Fibroblast of lung (primary cell): ENCODE results near the gene SORCS2. TPM values are rescaled to one million over a fixed set of nuclear protein-coding genes. Genes with fewer than 3 reads are reported as not detected.

ENCODE experiments used
- DNase-seq, 2 donors: peaks; one replicate each; pipeline versions ENCODE4 v3.0.0 to v3.0.0-alpha.2; 2010; ENCODE audit warnings: low read depth in 2 of 2
- H2AFZ ChIP-seq: 2 replicates; pipeline ENCODE4 v1.5.1; 2012; ENCODE audit warnings: low read length, control low read depth, inconsistent platforms
- H3K27ac ChIP-seq: 2 replicates; pipeline ENCODE4 v1.5.1; 2011; ENCODE audit warnings: low read length, control low read depth; ENCODE audit not compliant: insufficient read depth
- H3K27me3 ChIP-seq: 2 replicates; pipeline ENCODE4 v1.5.1; 2011; ENCODE audit warnings: mild to moderate bottlenecking, low read length; ENCODE audit not compliant: control insufficient read depth, insufficient read depth
- H3K36me3 ChIP-seq: 2 replicates; pipeline ENCODE4 v1.5.1; 2011; ENCODE audit warnings: low read length; ENCODE audit not compliant: control insufficient read depth, insufficient read depth
- H3K4me1 ChIP-seq: 2 replicates; pipeline ENCODE4 v1.5.1; 2011; ENCODE audit warnings: low read length; ENCODE audit not compliant: control insufficient read depth, insufficient read depth; ENCODE audit errors: extremely low read depth
- H3K4me2 ChIP-seq: 2 replicates; pipeline ENCODE4 v1.5.1; 2011; ENCODE audit warnings: low read length, control low read depth; ENCODE audit not compliant: insufficient read depth; ENCODE audit errors: extremely low read depth
- H3K4me3 ChIP-seq, 4 experiments: fragments of 200-600 bp in 1 of 4; sonication (generic) in 1 of 4; replicated peaks in 1 of 4; 2 replicates each; pipeline ENCODE4 v1.5.1; 2011 to 2016; ENCODE audit warnings: low read length in 4 of 4, low read depth in 3 of 4, mild to moderate bottlenecking in 3 of 4, control low read depth in 2 of 4, inconsistent platforms in 1 of 4, mixed read lengths in 1 of 4; ENCODE audit not compliant: insufficient read depth in 1 of 4; ENCODE audit errors: control extremely low read depth in 1 of 4
- H3K79me2 ChIP-seq: 2 replicates; pipeline ENCODE4 v1.5.1; 2012; ENCODE audit warnings: mild to moderate bottlenecking, low read length, inconsistent platforms; ENCODE audit not compliant: control insufficient read depth, insufficient read depth
- H3K9ac ChIP-seq: 2 replicates; pipeline ENCODE4 v1.5.1; 2011; ENCODE audit warnings: mild to moderate bottlenecking, low read length, control low read depth; ENCODE audit not compliant: insufficient read depth
- H3K9me3 ChIP-seq: 2 replicates; pipeline ENCODE4 v1.5.1; 2012; ENCODE audit warnings: low read depth, low read length; ENCODE audit not compliant: control insufficient read depth, insufficient read depth
- H4K20me1 ChIP-seq: 2 replicates; pipeline ENCODE4 v1.5.1; 2011; ENCODE audit warnings: low read length; ENCODE audit not compliant: control insufficient read depth, insufficient read depth; ENCODE audit errors: extremely low read depth
- CTCF ChIP-seq, 2 donors: IDR thresholded peaks in 1 of 2; conservative IDR thresholded peaks in 1 of 2; 1 replicate in 1 of 2; 2 replicates in 1 of 2; pipeline ENCODE4 v1.5.1; 2011 to 2012; ENCODE audit warnings: low read length in 2 of 2, control low read depth in 1 of 2, inconsistent platforms in 1 of 2, low read depth in 1 of 2, mild to moderate bottlenecking in 1 of 2
- EZH2 ChIP-seq: IDR thresholded peaks from 2 replicates; pipeline ENCODE4 v1.5.1; 2012; ENCODE audit warnings: low read length, control low read depth, mild to moderate bottlenecking; ENCODE audit errors: missing control alignments
- polyA plus RNA-seq, 2 donors: library from polyadenylated mRNA; depleted of rRNA in 1 of 2; stranded (reverse) in 1 of 2; unstranded in 1 of 2; fragments of >200 nt; gene quantifications; 2 replicates each; pipeline ENCODE4 v1.2.1, GENCODE V29; 2011 to 2012; ENCODE audit warnings: missing spikeins in 1 of 2
- total RNA-seq: library from RNA; depleted of rRNA; stranded (reverse); fragments of >200 nt; gene quantifications from 2 replicates; pipeline ENCODE4 v1.2.1, GENCODE V29; 2014

The SORCS2 gene
- total and polyA plus RNA-seq, 2 donors (not counting 1 experiment from before 2014, with no cell fraction given), result 0.17 to 0.41 TPM

- Histone ChIP-seq H4K20me1 (no peaks in the 10 kb centered on the region), H3K4me2 (no peak overlapping the region), H3K4me1 (no peaks in the 10 kb centered on the region), H3K4me3 (no peak overlapping the region), H3K9ac (no peak overlapping the region), H3K9me3 (no peaks in the 10 kb centered on the region), H2AFZ (no peak overlapping the region), H3K27me3 (no peaks in the 10 kb centered on the region), H3K36me3 (no peaks in the 10 kb centered on the region), H3K27ac (no peak overlapping the region), H3K79me2 (no peaks in the 10 kb centered on the region)
- TF ChIP-seq EZH2 (no peak), CTCF (conservative IDR thresholded peaks at IDR 0.05 in 1 of 2, IDR thresholded peaks at IDR 0.05 in 1 of 2; ENCODE audit: low read depth in 1 of 2, low read length in 2 of 2) (no peak)
- DNase-seq, result no peak
These were observed 546.2 kb downstream of the SORCS2 start for GRCh38 chr4:7738458-7739076.

DNA sequence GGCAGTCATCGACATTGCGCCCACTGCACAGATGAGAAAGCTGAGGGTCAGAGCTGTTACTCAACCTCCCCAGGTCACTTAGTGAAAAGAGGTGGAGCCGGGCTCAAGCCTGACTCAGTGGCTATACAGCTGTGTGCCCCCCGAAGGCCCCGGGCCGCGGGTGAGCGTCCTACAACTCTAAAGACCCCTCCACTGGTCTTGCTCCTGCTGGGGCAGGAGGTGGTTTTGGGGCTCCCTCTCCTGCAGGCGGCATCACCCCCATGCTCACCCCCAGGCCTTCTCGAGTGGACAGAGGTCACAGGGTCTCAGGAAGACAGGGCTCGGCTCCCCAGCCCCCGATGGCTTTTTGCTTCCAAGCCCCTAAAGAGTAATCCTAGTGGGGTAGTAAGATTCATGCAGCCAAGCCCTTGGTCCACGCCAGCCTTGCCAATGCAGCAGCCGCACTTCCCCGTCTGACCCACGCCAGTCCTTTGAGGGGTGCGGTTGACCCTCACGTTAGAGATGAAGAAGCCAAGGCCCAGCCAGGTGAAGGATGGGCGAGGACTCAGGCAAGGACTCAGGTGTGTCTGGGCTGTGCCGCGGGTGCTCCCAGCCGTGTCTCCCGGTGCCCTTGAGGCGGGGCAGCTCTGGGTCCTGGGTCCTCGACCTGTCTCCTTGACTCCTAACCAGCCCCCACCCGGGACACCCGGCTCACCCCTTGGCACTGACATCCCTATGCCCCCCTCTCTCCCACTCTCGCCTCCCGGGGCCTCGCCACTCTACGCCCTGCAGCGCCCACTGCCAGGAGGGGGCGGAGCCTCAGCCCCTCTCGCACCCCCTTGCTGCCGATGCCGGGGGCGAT is 547.0 kb downstream of the SORCS2 start:
- no peaks in the 10 kb centered on the region for H4K20me1 ChIP-seq

More for the DNA sequence above, 547.0 kb downstream of the SORCS2 start:
- Histone ChIP-seq H3K4me1 (no peaks in the 10 kb centered on the region), H3K4me2 (no peak overlapping the region), H3K4me3 (no peak overlapping the region), H3K36me3 (no peaks in the 10 kb centered on the region), H2AFZ (no peak overlapping the region), H3K9ac (no peak overlapping the region), H3K27ac (no peak overlapping the region), H3K79me2 (no peaks in the 10 kb centered on the region), H3K9me3 (no peaks in the 10 kb centered on the region), H3K27me3 (no peaks in the 10 kb centered on the region)
- TF ChIP-seq CTCF (conservative IDR thresholded peaks at IDR 0.05 in 1 of 2, IDR thresholded peaks at IDR 0.05 in 1 of 2; ENCODE audit: low read depth in 1 of 2, low read length in 2 of 2) (no peak), EZH2 (no peak)
- no peak for DNase-seq
